Vagina (tissue), 2 donors: ENCODE results near the gene TYMS.

Source experiments
- CTCF ChIP-seq, 3 experiments: fragments of 450-650 bp in 2 of 3; fragments of 200-600 bp in 1 of 3; sonication (generic) in 1 of 3; IDR thresholded peaks; one replicate each; pipeline ENCODE4 v1.5.1; 2017 to 2019; ENCODE audit warnings: antibody characterized with exemption in 3 of 3, mild to moderate bottlenecking in 2 of 3, moderate library complexity in 2 of 3
- POLR2A ChIP-seq, 2 donors: fragments of 450-650 bp; IDR thresholded peaks; one replicate each; pipeline ENCODE4 v1.6.1; 2017; ENCODE audit warnings: antibody characterized with exemption in 2 of 2, mild to moderate bottlenecking in 2 of 2, moderate library complexity in 2 of 2
- POLR2AphosphoS5 ChIP-seq, 2 donors: sonication (generic); formaldehyde crosslinking; IDR thresholded peaks; one replicate each; pipeline ENCODE4 v1.9.0; 2017; ENCODE audit warnings: antibody characterized with exemption in 2 of 2, mild to moderate bottlenecking in 2 of 2, low read depth in 1 of 2; ENCODE audit not compliant: insufficient read depth in 1 of 2

- no peak for TF ChIP-seq POLR2AphosphoS5 (IDR thresholded peaks at IDR 0.05; ENCODE audit: insufficient read depth in 1 of 2, low read depth in 1 of 2)
- no peak for TF ChIP-seq CTCF (IDR thresholded peaks at IDR 0.05)
- no peak for TF ChIP-seq POLR2A (IDR thresholded peaks at IDR 0.05)
Measured at GRCh38 chr18:715626-716025, 58.2 kb downstream of the TYMS start.
